ENCODE data around the gene AHSA1. TPM values are rescaled to one million over a fixed set of nuclear protein-coding genes. Genes with fewer than 3 reads are reported as not detected.
A peak's percentile ranks its signal among the peaks of the same experiment; 100 is the strongest.
"Not testable (repeated sequence)": the region's sequence is repeated elsewhere in the genome, so short reads cannot be mapped to it uniquely, and the experiment has no call there.

AHSA1 gene
- polyA plus RNA-seq (ENCODE audit: low read depth in 6 of 6) = 100 to 1,000 TPM in 3 of 6 donors, 10 to 100 TPM in 3; 81.8 to 127 (median 104) TPM

- Mint-ChIP-seq H3K9me3 (no peaks in the 10 kb centered on the region), H3K4me3 (peak within 1 kb of the TSS; percentile 99 to 100 (median 100)), H3K27ac (peak within 1 kb of the TSS; percentile 96 to 100 (median 100)), H3K36me3 (peaks cover 13 to 27% of the 10 kb centered on the region in 2 donors), H3K4me1 (peaks cover 37 to 43% (median 43%) of the 10 kb centered on the region in 3 donors), H3K27me3 (no peaks in the 10 kb centered on the region)
- peak; percentile 93 for ATAC-seq (ENCODE audit: low read depth in 2 of 2)
- peak; percentile 95 for DNase-seq
These were observed at the start of gene AHSA1, which contains the start of gene VIPAS39 for GRCh38 chr14:77457522-77458248. AHSA1 (plus strand) TSS chr14:77458093; CDS start chr14:77458190, 97 bp downstream. VIPAS39 (minus strand) TSS chr14:77457601; CDS start chr14:77454102, 3,499 bp downstream.

- peak overlapping the region in 2 of 6 donors; percentile 54 to 62 for H3K27ac Mint-ChIP-seq
- peaks cover 13 to 17% (median 13%) of the 10 kb centered on the region in 3 donors for H3K4me1 Mint-ChIP-seq
- no peaks in the 10 kb centered on the region for H3K9me3 Mint-ChIP-seq
- DNase-seq (peak; percentile 5), ATAC-seq (ENCODE audit: low read depth in 2 of 2) (peak; percentile 32 to 34)
- H3K36me3 Mint-ChIP-seq = peaks cover 0 to 5% of the 10 kb centered on the region in 2 donors
- H3K4me3 Mint-ChIP-seq = no peak overlapping the region
- H3K27me3 Mint-ChIP-seq = no peaks in the 10 kb centered on the region
These were observed 48.8 kb upstream of the AHSA1 start for GRCh38 chr14:77409131-77409533.

- Mint-ChIP-seq H3K27ac (peak overlapping the region in 1 of 6 donors; percentile 58), H3K4me3 (peak overlapping the region in 1 of 8 donors; percentile 10), H3K36me3 (peaks cover 0 to 17% of the 10 kb centered on the region in 2 donors), H3K9me3 (peaks cover 6 to 31% (median 23%) of the 10 kb centered on the region in 7 donors)
- H3K27me3 Mint-ChIP-seq; DNase-seq; H3K4me1 Mint-ChIP-seq; ATAC-seq (ENCODE audit: low read depth in 2 of 2): not testable (repeated sequence)
These were observed 42.4 kb upstream of the AHSA1 start for GRCh38 chr14:77415403-77416030.

GRCh38 chr14:77416098-77416497 is 41.8 kb upstream of the AHSA1 start:
- Mint-ChIP-seq H3K36me3 (peaks cover under 1 to 17% of the 10 kb centered on the region in 2 donors), H3K27ac (peak overlapping the region in 1 of 6 donors; percentile 58), H3K9me3 (peaks cover 6 to 33% (median 26%) of the 10 kb centered on the region in 7 donors)
- H3K4me1 Mint-ChIP-seq; ATAC-seq (ENCODE audit: low read depth in 2 of 2); H3K27me3 Mint-ChIP-seq; H3K4me3 Mint-ChIP-seq; DNase-seq: not testable (repeated sequence)

- H3K9me3 Mint-ChIP-seq = peaks cover 6 to 38% (median 26%) of the 10 kb centered on the region in 7 donors
- no peak for DNase-seq
- no peak for ATAC-seq (ENCODE audit: low read depth in 2 of 2)
- no peaks in the 10 kb centered on the region for H3K27me3 Mint-ChIP-seq
- no peaks in the 10 kb centered on the region for H3K4me1 Mint-ChIP-seq
- H3K4me3 Mint-ChIP-seq = no peak overlapping the region
- peaks cover 8 to 22% of the 10 kb centered on the region in 2 donors for H3K36me3 Mint-ChIP-seq
- no peak overlapping the region for H3K27ac Mint-ChIP-seq
These were observed 41.1 kb upstream of the AHSA1 start for GRCh38 chr14:77416836-77417235.

GRCh38 chr14:77421201-77421600 is 36.7 kb upstream of the AHSA1 start:
- Mint-ChIP-seq H3K4me3 (no peak overlapping the region), H3K4me1 (no peaks in the 10 kb centered on the region), H3K27me3 (no peaks in the 10 kb centered on the region), H3K9me3 (peaks cover 6 to 38% (median 26%) of the 10 kb centered on the region in 7 donors), H3K27ac (peak overlapping the region in 1 of 6 donors; percentile 4), H3K36me3 (peaks cover 34 to 50% of the 10 kb centered on the region in 2 donors)
- DNase-seq = no peak
- no peak for ATAC-seq (ENCODE audit: low read depth in 2 of 2)

GRCh38 chr14:77423423-77423822 is 34.5 kb upstream of the AHSA1 start, which contains the start of gene NOXRED1:
NOXRED1 (minus strand) TSS chr14:77423523; CDS start chr14:77422889, 634 bp downstream.
- Mint-ChIP-seq H3K36me3 (peaks cover 55 to 65% of the 10 kb centered on the region in 2 donors), H3K4me1 (no peaks in the 10 kb centered on the region), H3K9me3 (peaks cover 6 to 26% (median 20%) of the 10 kb centered on the region in 7 donors), H3K27me3 (no peaks in the 10 kb centered on the region), H3K27ac (peak within 1 kb of the TSS in 1 of 6 donors; percentile 15), H3K4me3 (peak within 1 kb of the TSS in 1 of 8 donors; percentile 20)
- ATAC-seq (ENCODE audit: low read depth in 2 of 2) = no peak
- no peak for DNase-seq

- H3K27ac Mint-ChIP-seq = peak overlapping the region in 1 of 6 donors; percentile 29
- H3K4me3 Mint-ChIP-seq = no peak overlapping the region
These were observed 33.0 kb upstream of the AHSA1 start for GRCh38 chr14:77424862-77425261.

GRCh38 chr14:77426396-77426795 is 31.5 kb upstream of the AHSA1 start:
- Mint-ChIP-seq H3K27ac (peak overlapping the region in 2 of 6 donors; percentile 2 to 49), H3K4me3 (no peak overlapping the region), H3K4me1 (no peaks in the 10 kb centered on the region), H3K9me3 (peaks cover 0 to 2% (median 0%) of the 10 kb centered on the region in 7 donors), H3K27me3 (no peaks in the 10 kb centered on the region), H3K36me3 (peaks cover 59 to 71% of the 10 kb centered on the region in 2 donors)
- DNase-seq (no peak), ATAC-seq (ENCODE audit: low read depth in 2 of 2) (no peak)

More at GRCh38 chr14:77424862-77425261, 33.0 kb upstream of the AHSA1 start:
- ATAC-seq (ENCODE audit: low read depth in 2 of 2) = no peak
- Mint-ChIP-seq H3K9me3 (peaks cover 4 to 17% (median 9%) of the 10 kb centered on the region in 7 donors), H3K36me3 (peaks cover 63 to 76% of the 10 kb centered on the region in 2 donors), H3K27me3 (no peaks in the 10 kb centered on the region), H3K4me1 (no peaks in the 10 kb centered on the region)
- no peak for DNase-seq

- Mint-ChIP-seq H3K27me3 (no peaks in the 10 kb centered on the region), H3K36me3 (peaks cover 32 to 40% of the 10 kb centered on the region in 2 donors), H3K4me3 (no peak overlapping the region), H3K27ac (no peak overlapping the region), H3K4me1 (no peaks in the 10 kb centered on the region), H3K9me3 (no peaks in the 10 kb centered on the region)
- no peak for ATAC-seq (ENCODE audit: low read depth in 2 of 2)
- DNase-seq = no peak
These were observed 21.9 kb upstream of the AHSA1 start for GRCh38 chr14:77436042-77436441.

- H3K4me3 Mint-ChIP-seq = no peak overlapping the region
These were observed 19.3 kb upstream of the AHSA1 start for GRCh38 chr14:77438596-77438995.

GRCh38 chr14:77439861-77440260 is 18.0 kb upstream of the AHSA1 start:
- H3K27me3 Mint-ChIP-seq = no peaks in the 10 kb centered on the region
- H3K9me3 Mint-ChIP-seq = no peaks in the 10 kb centered on the region

More at GRCh38 chr14:77438596-77438995, 19.3 kb upstream of the AHSA1 start:
- H3K9me3 Mint-ChIP-seq = no peaks in the 10 kb centered on the region
- peaks cover 34 to 50% of the 10 kb centered on the region in 2 donors for H3K36me3 Mint-ChIP-seq
- no peak overlapping the region for H3K27ac Mint-ChIP-seq
- ATAC-seq (ENCODE audit: low read depth in 2 of 2) = no peak
- H3K4me1 Mint-ChIP-seq = no peaks in the 10 kb centered on the region
- DNase-seq = no peak
- H3K27me3 Mint-ChIP-seq = no peaks in the 10 kb centered on the region

GRCh38 chr14:77442196-77442595 is 15.7 kb upstream of the AHSA1 start:
- no peak for DNase-seq
- Mint-ChIP-seq H3K27me3 (no peaks in the 10 kb centered on the region), H3K4me1 (no peaks in the 10 kb centered on the region), H3K9me3 (no peaks in the 10 kb centered on the region), H3K36me3 (peaks cover 14 to 24% of the 10 kb centered on the region in 2 donors), H3K27ac (peak overlapping the region in 1 of 6 donors; percentile 28), H3K4me3 (no peak overlapping the region)
- no peak for ATAC-seq (ENCODE audit: low read depth in 2 of 2)

More at GRCh38 chr14:77439861-77440260, 18.0 kb upstream of the AHSA1 start:
- no peak overlapping the region for H3K27ac Mint-ChIP-seq
- no peak overlapping the region for H3K4me3 Mint-ChIP-seq
- no peak for ATAC-seq (ENCODE audit: low read depth in 2 of 2)
- no peak for DNase-seq
- peaks cover 25 to 41% of the 10 kb centered on the region in 2 donors for H3K36me3 Mint-ChIP-seq
- H3K4me1 Mint-ChIP-seq = no peaks in the 10 kb centered on the region
